ENCODE results near the gene GNG10. TPM values are rescaled to one million over a fixed set of nuclear protein-coding genes. Genes with fewer than 3 reads are reported as not detected.
A peak's percentile ranks its signal among the peaks of the same experiment; 100 is the strongest.

The GNG10 gene
- total and polyA plus RNA-seq, 9 of the 15 experiments (the other 6 are each of a cell fraction or from before 2014, with no cell fraction given) = 13.1 to 37.8 (median 28.4) TPM

DNA sequence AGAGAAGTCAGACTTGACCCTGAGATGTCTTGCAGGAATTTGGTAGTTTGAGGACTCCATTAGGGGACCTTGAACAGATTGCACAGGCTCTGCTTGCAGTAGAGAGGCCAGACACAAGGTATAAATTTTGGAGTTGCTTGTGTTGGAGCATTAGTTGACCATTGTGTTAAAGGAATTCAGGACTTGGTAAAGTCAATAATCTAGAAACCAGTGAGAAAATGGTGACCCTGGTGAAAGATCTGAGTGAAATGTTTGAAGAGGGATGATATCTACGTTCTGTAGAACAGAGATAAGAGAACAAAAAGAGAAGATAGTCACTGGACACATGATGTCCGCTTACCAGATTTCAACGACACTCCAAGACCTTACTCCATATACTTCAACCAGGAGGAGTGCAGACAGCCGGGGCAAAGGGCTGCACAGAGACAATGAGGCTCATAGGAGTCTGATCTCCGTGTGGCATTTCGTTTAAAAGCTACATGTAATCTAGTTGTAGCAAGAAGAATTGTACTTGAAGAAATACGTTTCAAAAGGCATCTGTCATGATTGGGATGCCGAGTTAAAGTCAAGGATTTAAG lies 17.1 kb upstream of the GNG10 start (continued):
- no peak for TF ChIP-seq ATF4 (CRISPR knock-in tag; IDR thresholded peaks at IDR 0.05)
- 0 out of 2 replicates have a peak, but pooled peaks have one; percentile 15 for TF ChIP-seq CBFA2T2 (conservative IDR thresholded peaks at IDR 0.05)
- no peak for TF ChIP-seq CBX5 (IDR thresholded peaks at IDR 0.05; ENCODE audit: borderline replicate concordance, low read depth)
- no peak for TF ChIP-seq ZNF239 (CRISPR knock-in tag; IDR thresholded peaks at IDR 0.05)
- TF ChIP-seq FOXA1 (IDR thresholded peaks at IDR 0.05; ENCODE audit: borderline replicate concordance) = no peak
- TF ChIP-seq, protein P1, sequence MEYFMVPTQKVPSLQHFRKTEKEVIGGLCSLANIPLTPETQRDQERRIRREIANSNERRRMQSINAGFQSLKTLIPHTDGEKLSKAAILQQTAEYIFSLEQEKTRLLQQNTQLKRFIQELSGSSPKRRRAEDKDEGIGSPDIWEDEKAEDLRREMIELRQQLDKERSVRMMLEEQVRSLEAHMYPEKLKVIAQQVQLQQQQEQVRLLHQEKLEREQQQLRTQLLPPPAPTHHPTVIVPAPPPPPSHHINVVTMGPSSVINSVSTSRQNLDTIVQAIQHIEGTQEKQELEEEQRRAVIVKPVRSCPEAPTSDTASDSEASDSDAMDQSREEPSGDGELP (CRISPR knock-in tag; IDR thresholded peaks at IDR 0.05; ENCODE audit: borderline replicate concordance) = no peak
- TF ChIP-seq DDX20 (tag; IDR thresholded peaks at IDR 0.05; ENCODE audit: low read depth) = no peak
- no peak for TF ChIP-seq SRSF7 (optimal IDR thresholded peaks at IDR 0.05; ENCODE audit: low read depth, low read length)
- TF ChIP-seq COPS2 (conservative IDR thresholded peaks at IDR 0.05) = no peak
- peak in 1 of 2 experiments; percentile 73; a peak in 2 of 4 replicates for TF ChIP-seq FOXA3 (CRISPR knock-in tag; conservative IDR thresholded peaks at IDR 0.05 in 1 of 2, IDR thresholded peaks at IDR 0.05 in 1 of 2)
- TF ChIP-seq CREB1 (IDR thresholded peaks at IDR 0.05) = no peak
- TF ChIP-seq CREB1 (CRISPR knock-in tag; IDR thresholded peaks at IDR 0.05) = no peak
- TF ChIP-seq MECOM (CRISPR knock-in tag; IDR thresholded peaks at IDR 0.05) = no peak
- no peak for TF ChIP-seq NR2C1 (IDR thresholded peaks at IDR 0.05)
- TF ChIP-seq NR2C1 (tag; IDR thresholded peaks at IDR 0.05) = no peak
- no peak for TF ChIP-seq NUFIP1 (IDR thresholded peaks at IDR 0.05; ENCODE audit: partially characterized antibody)
- no peak for TF ChIP-seq CEBPB (tag; IDR thresholded peaks at IDR 0.05)
- TF ChIP-seq BRD9 (IDR thresholded peaks at IDR 0.05; ENCODE audit: low read depth, partially characterized antibody) = no peak
- no peak for TF ChIP-seq NCOA6 (IDR thresholded peaks at IDR 0.05)
- TF ChIP-seq BRF2 (IDR thresholded peaks at IDR 0.05; ENCODE audit: borderline replicate concordance, insufficient read depth, insufficient read length) = no peak
- no peak for TF ChIP-seq ZZZ3 (IDR thresholded peaks at IDR 0.05)
- no peak for TF ChIP-seq RAD51 (IDR thresholded peaks at IDR 0.05; ENCODE audit: borderline replicate concordance, low read depth)
- no peak for TF ChIP-seq ARHGAP35 (IDR thresholded peaks at IDR 0.05; ENCODE audit: partially characterized antibody)
- TF ChIP-seq MEIS2 (IDR thresholded peaks at IDR 0.05; ENCODE audit: partially characterized antibody) = peak; percentile 91
- TF ChIP-seq SIN3B (IDR thresholded peaks at IDR 0.05; ENCODE audit: low read depth) = no peak
- TF ChIP-seq NCOR1 (IDR thresholded peaks at IDR 0.05) = 0 out of 2 replicates have a peak, but pooled peaks have one; percentile 12
- no peak for TF ChIP-seq CREM (IDR thresholded peaks at IDR 0.05; ENCODE audit: low read depth)
- peak; percentile 71 for TF ChIP-seq CBFA2T3 (IDR thresholded peaks at IDR 0.05)
- TF ChIP-seq ZNF324 (CRISPR knock-in tag; IDR thresholded peaks at IDR 0.05) = no peak
- no peak for TF ChIP-seq RFX1 (IDR thresholded peaks at IDR 0.05)
- TF ChIP-seq STAG1 (CRISPR knock-in tag; IDR thresholded peaks at IDR 0.05; ENCODE audit: borderline replicate concordance) = no peak
- TF ChIP-seq FOXJ2 (tag; IDR thresholded peaks at IDR 0.05) = no peak

Measured in K562 (cell line).